Fibroblast of lung (primary cell): Measurements from ENCODE around the gene DNAH17. TPM values are rescaled to one million over a fixed set of nuclear protein-coding genes. Genes with fewer than 3 reads are reported as not detected.

Experiments
- DNase-seq, 2 donors: peaks; one replicate each; pipeline versions ENCODE4 v3.0.0 to v3.0.0-alpha.2; 2010; ENCODE audit warnings: low read depth in 2 of 2
- H2AFZ ChIP-seq: 2 replicates; pipeline ENCODE4 v1.5.1; 2012; ENCODE audit warnings: low read length, control low read depth, inconsistent platforms
- H3K27ac ChIP-seq: 2 replicates; pipeline ENCODE4 v1.5.1; 2011; ENCODE audit warnings: low read length, control low read depth; ENCODE audit not compliant: insufficient read depth
- H3K27me3 ChIP-seq: 2 replicates; pipeline ENCODE4 v1.5.1; 2011; ENCODE audit warnings: mild to moderate bottlenecking, low read length; ENCODE audit not compliant: control insufficient read depth, insufficient read depth
- H3K36me3 ChIP-seq: 2 replicates; pipeline ENCODE4 v1.5.1; 2011; ENCODE audit warnings: low read length; ENCODE audit not compliant: control insufficient read depth, insufficient read depth
- H3K4me1 ChIP-seq: 2 replicates; pipeline ENCODE4 v1.5.1; 2011; ENCODE audit warnings: low read length; ENCODE audit not compliant: control insufficient read depth, insufficient read depth; ENCODE audit errors: extremely low read depth
- H3K4me2 ChIP-seq: 2 replicates; pipeline ENCODE4 v1.5.1; 2011; ENCODE audit warnings: low read length, control low read depth; ENCODE audit not compliant: insufficient read depth; ENCODE audit errors: extremely low read depth
- H3K4me3 ChIP-seq, 4 experiments: fragments of 200-600 bp in 1 of 4; sonication (generic) in 1 of 4; replicated peaks in 1 of 4; 2 replicates each; pipeline ENCODE4 v1.5.1; 2011 to 2016; ENCODE audit warnings: low read length in 4 of 4, low read depth in 3 of 4, mild to moderate bottlenecking in 3 of 4, control low read depth in 2 of 4, inconsistent platforms in 1 of 4, mixed read lengths in 1 of 4; ENCODE audit not compliant: insufficient read depth in 1 of 4; ENCODE audit errors: control extremely low read depth in 1 of 4
- H3K79me2 ChIP-seq: 2 replicates; pipeline ENCODE4 v1.5.1; 2012; ENCODE audit warnings: mild to moderate bottlenecking, low read length, inconsistent platforms; ENCODE audit not compliant: control insufficient read depth, insufficient read depth
- H3K9ac ChIP-seq: 2 replicates; pipeline ENCODE4 v1.5.1; 2011; ENCODE audit warnings: mild to moderate bottlenecking, low read length, control low read depth; ENCODE audit not compliant: insufficient read depth
- H3K9me3 ChIP-seq: 2 replicates; pipeline ENCODE4 v1.5.1; 2012; ENCODE audit warnings: low read depth, low read length; ENCODE audit not compliant: control insufficient read depth, insufficient read depth
- H4K20me1 ChIP-seq: 2 replicates; pipeline ENCODE4 v1.5.1; 2011; ENCODE audit warnings: low read length; ENCODE audit not compliant: control insufficient read depth, insufficient read depth; ENCODE audit errors: extremely low read depth
- EZH2 ChIP-seq: IDR thresholded peaks from 2 replicates; pipeline ENCODE4 v1.5.1; 2012; ENCODE audit warnings: low read length, control low read depth, mild to moderate bottlenecking; ENCODE audit errors: missing control alignments
- polyA plus RNA-seq, 2 donors: library from polyadenylated mRNA; depleted of rRNA in 1 of 2; stranded (reverse) in 1 of 2; unstranded in 1 of 2; fragments of >200 nt; gene quantifications; 2 replicates each; pipeline ENCODE4 v1.2.1, GENCODE V29; 2011 to 2012; ENCODE audit warnings: missing spikeins in 1 of 2
- total RNA-seq: library from RNA; depleted of rRNA; stranded (reverse); fragments of >200 nt; gene quantifications from 2 replicates; pipeline ENCODE4 v1.2.1, GENCODE V29; 2014
- TF ChIP-seq, protein P1 (sequence below), 2 donors: IDR thresholded peaks in 1 of 2; conservative IDR thresholded peaks in 1 of 2; 1 replicate in 1 of 2; 2 replicates in 1 of 2; pipeline ENCODE4 v1.5.1; 2011 to 2012; ENCODE audit warnings: low read length in 2 of 2, control low read depth in 1 of 2, inconsistent platforms in 1 of 2, low read depth in 1 of 2, mild to moderate bottlenecking in 1 of 2

DNAH17 gene
- total and polyA plus RNA-seq, 2 donors (not counting 1 experiment from before 2014, with no cell fraction given) = not detected

GRCh38 chr17:78383725-78384471 is 193.3 kb downstream of the DNAH17 start:
- peaks cover 88% of the 10 kb centered on the region for H3K79me2 ChIP-seq
- H3K4me3 ChIP-seq = peak overlapping the region in 1 of 4 experiments; percentile 20
- no peak overlapping the region for H2AFZ ChIP-seq
- H3K27me3 ChIP-seq = no peaks in the 10 kb centered on the region
- H3K4me1 ChIP-seq = peaks cover 45% of the 10 kb centered on the region
- peak; percentile 99 to 100 for DNase-seq
- peak overlapping the region; percentile 91 for H3K27ac ChIP-seq
- H3K36me3 ChIP-seq = peaks cover 2% of the 10 kb centered on the region
- H3K9me3 ChIP-seq = no peaks in the 10 kb centered on the region
- peak overlapping the region; percentile 17 for H3K9ac ChIP-seq
- TF ChIP-seq EZH2 = no peak
- TF ChIP-seq, protein P1, sequence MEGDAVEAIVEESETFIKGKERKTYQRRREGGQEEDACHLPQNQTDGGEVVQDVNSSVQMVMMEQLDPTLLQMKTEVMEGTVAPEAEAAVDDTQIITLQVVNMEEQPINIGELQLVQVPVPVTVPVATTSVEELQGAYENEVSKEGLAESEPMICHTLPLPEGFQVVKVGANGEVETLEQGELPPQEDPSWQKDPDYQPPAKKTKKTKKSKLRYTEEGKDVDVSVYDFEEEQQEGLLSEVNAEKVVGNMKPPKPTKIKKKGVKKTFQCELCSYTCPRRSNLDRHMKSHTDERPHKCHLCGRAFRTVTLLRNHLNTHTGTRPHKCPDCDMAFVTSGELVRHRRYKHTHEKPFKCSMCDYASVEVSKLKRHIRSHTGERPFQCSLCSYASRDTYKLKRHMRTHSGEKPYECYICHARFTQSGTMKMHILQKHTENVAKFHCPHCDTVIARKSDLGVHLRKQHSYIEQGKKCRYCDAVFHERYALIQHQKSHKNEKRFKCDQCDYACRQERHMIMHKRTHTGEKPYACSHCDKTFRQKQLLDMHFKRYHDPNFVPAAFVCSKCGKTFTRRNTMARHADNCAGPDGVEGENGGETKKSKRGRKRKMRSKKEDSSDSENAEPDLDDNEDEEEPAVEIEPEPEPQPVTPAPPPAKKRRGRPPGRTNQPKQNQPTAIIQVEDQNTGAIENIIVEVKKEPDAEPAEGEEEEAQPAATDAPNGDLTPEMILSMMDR (conservative IDR thresholded peaks at IDR 0.05 in 1 of 2, IDR thresholded peaks at IDR 0.05 in 1 of 2; ENCODE audit: low read depth in 1 of 2, low read length in 2 of 2) = no peak
- peak overlapping the region; percentile 9 for H3K4me2 ChIP-seq
- no peaks in the 10 kb centered on the region for H4K20me1 ChIP-seq

GRCh38 chr17:78381601-78382232 is 195.5 kb downstream of the DNAH17 start:
- H3K4me3 ChIP-seq = peak overlapping the region in 1 of 4 experiments; percentile 9
- peak overlapping the region; percentile 55 for H3K4me2 ChIP-seq
- no peaks in the 10 kb centered on the region for H3K9me3 ChIP-seq
- DNase-seq = peak in 1 of 2 donors; percentile 62
- TF ChIP-seq, protein P1 (conservative IDR thresholded peaks at IDR 0.05 in 1 of 2, IDR thresholded peaks at IDR 0.05 in 1 of 2; ENCODE audit: low read depth in 1 of 2, low read length in 2 of 2) = no peak
- TF ChIP-seq EZH2 = no peak
- peak overlapping the region; percentile 99 for H3K27ac ChIP-seq
- peaks cover 2% of the 10 kb centered on the region for H3K36me3 ChIP-seq
- no peaks in the 10 kb centered on the region for H4K20me1 ChIP-seq
- H3K27me3 ChIP-seq = no peaks in the 10 kb centered on the region
- H3K79me2 ChIP-seq = peaks cover 70% of the 10 kb centered on the region
- no peak overlapping the region for H2AFZ ChIP-seq
- H3K4me1 ChIP-seq = peaks cover 48% of the 10 kb centered on the region
- H3K9ac ChIP-seq = no peak overlapping the region

GRCh38 chr17:78380370-78380769 is 196.8 kb downstream of the DNAH17 start:
- no peak overlapping the region for H3K9ac ChIP-seq
- H2AFZ ChIP-seq = no peak overlapping the region
- H3K79me2 ChIP-seq = peaks cover 56% of the 10 kb centered on the region
- H3K27me3 ChIP-seq = no peaks in the 10 kb centered on the region
- peak overlapping the region; percentile 99 for H3K27ac ChIP-seq
- DNase-seq = no peak
- H3K4me2 ChIP-seq = peak overlapping the region; percentile 56
- TF ChIP-seq EZH2 = no peak
- TF ChIP-seq, protein P1 (conservative IDR thresholded peaks at IDR 0.05 in 1 of 2, IDR thresholded peaks at IDR 0.05 in 1 of 2; ENCODE audit: low read depth in 1 of 2, low read length in 2 of 2) = no peak
- H3K36me3 ChIP-seq = peaks cover 2% of the 10 kb centered on the region
- no peaks in the 10 kb centered on the region for H3K9me3 ChIP-seq
- H3K4me1 ChIP-seq = peaks cover 47% of the 10 kb centered on the region
- H3K4me3 ChIP-seq = no peak overlapping the region
- no peaks in the 10 kb centered on the region for H4K20me1 ChIP-seq
